AG04450 (cell line): ENCODE data around the gene NOL9. TPM values are rescaled to one million over a fixed set of nuclear protein-coding genes. Genes with fewer than 3 reads are reported as not detected.

Experiments used
- polyA plus RNA-seq: library from polyadenylated mRNA; depleted of rRNA; stranded (reverse); fragments of >200 nt; gene quantifications from 2 replicates; pipeline ENCODE4 v1.2.3, GENCODE V29; 2011; rRNA removed
- small RNA-seq: library from RNA; depleted of rRNA; stranded (forward); fragments of <200 nt; gene quantifications from one replicate; pipeline ENCODE3, GENCODE V24; 2012; ENCODE audit warnings: low read depth; ENCODE audit not compliant: insufficient read length

NOL9 gene
- polyA plus RNA-seq, 1 experiment = 23.6 TPM

Small RNAs within 50 kb of the gene (small RNA-seq; reads per million reads assigned to genes)
- gene RNU6-731P = not detected

Other genes starting within 250 kb of the NOL9 start
- gene ACOT7, start 160.7 kb downstream of the NOL9 start, polyA plus RNA-seq = 80.1 and 102 TPM in 2 replicates
- gene HES2, start 134.6 kb downstream of the NOL9 start, polyA plus RNA-seq = not detected in 2 replicates
- gene ESPN, start 129.7 kb downstream of the NOL9 start, polyA plus RNA-seq = not detected in 2 replicates
- 2.7 and 3.3 TPM in 2 replicates for gene TNFRSF25, start 88.3 kb downstream of the NOL9 start, polyA plus RNA-seq
- gene PLEKHG5, start 62.8 kb downstream of the NOL9 start, polyA plus RNA-seq = 4.2 and 5.4 TPM in 2 replicates
- gene TAS1R1, start 794 bp upstream of the NOL9 start, polyA plus RNA-seq = 0.05 TPM in 2 replicates
- gene ZBTB48, start 25.5 kb upstream of the NOL9 start, polyA plus RNA-seq = 7.5 and 8.8 TPM in 2 replicates
- gene KLHL21, start 48.4 kb upstream of the NOL9 start, polyA plus RNA-seq = 11.7 and 12.8 TPM in 2 replicates
- gene PHF13, start 59.2 kb upstream of the NOL9 start, polyA plus RNA-seq = 11.1 and 11.6 TPM in 2 replicates
- 7.8 and 8.8 TPM in 2 replicates for gene THAP3, start 70.4 kb upstream of the NOL9 start, polyA plus RNA-seq
- gene DNAJC11, start 147.3 kb upstream of the NOL9 start, polyA plus RNA-seq = 38.9 and 41.9 TPM in 2 replicates
- gene CAMTA1, start 230.9 kb upstream of the NOL9 start, polyA plus RNA-seq = 51.8 and 64.9 TPM in 2 replicates